HEK293 (cell line): ENCODE results near the gene STK32C.
"Not testable (repeated sequence)": the region's sequence is repeated elsewhere in the genome, so short reads cannot be mapped to it uniquely, and the experiment has no call there.

ENCODE experiments used
- CTCF ChIA-PET: fragments of 350-600 bp; formaldehyde crosslinking; extraction: SDS; loops from one replicate; lab custom pipeline; 2021; ENCODE audit warnings: antibody characterized with exemption; lab: Yijun Ruan, JAX
- POLR2A ChIA-PET: fragments of 300-600 bp; formaldehyde crosslinking; extraction: SDS; loops from one replicate; lab custom pipeline; 2020; ENCODE audit warnings: antibody characterized with exemption, inconsistent platforms; lab: Yijun Ruan, JAX
- H3K27ac ChIP-seq: fragments of 200-500 bp; sonication (Bioruptor generic); 2 replicates; pipeline ENCODE4 v1.5.1; 2014; ENCODE audit warnings: low read depth, low read length, control low read depth, inconsistent platforms; ENCODE audit errors: extremely low read depth
- H3K36me3 ChIP-seq, 2 experiments: fragments of 200-500 bp in 1 of 2; sonication (Bioruptor generic) in 1 of 2; 1 replicate in 1 of 2; 2 replicates in 1 of 2; pipeline ENCODE4 v1.5.1; 2014 to 2017; ENCODE audit warnings: inconsistent platforms in 2 of 2, low read length in 2 of 2; ENCODE audit not compliant: control insufficient read depth in 2 of 2, insufficient read depth in 1 of 2
- H3K4me1 ChIP-seq: fragments of 200-500 bp; sonication (Bioruptor generic); 2 replicates; pipeline ENCODE4 v1.5.1; 2014; ENCODE audit warnings: mild to moderate bottlenecking, low read length, inconsistent platforms; ENCODE audit not compliant: control insufficient read depth, insufficient read depth
- H3K4me3 ChIP-seq: 2 replicates; pipeline ENCODE4 v1.5.1; 2011; ENCODE audit warnings: low read depth, mild to moderate bottlenecking, control low read depth, low read length, moderate library complexity
- H3K9me3 ChIP-seq: fragments of 200-500 bp; sonication (Bioruptor generic); 2 replicates; pipeline ENCODE4 v1.5.1; 2014; ENCODE audit warnings: low read depth, low read length, inconsistent platforms; ENCODE audit not compliant: control insufficient read depth, insufficient read depth
- ELK4 ChIP-seq: IDR thresholded peaks from 2 replicates; pipeline ENCODE4 v1.6.1; 2011; ENCODE audit warnings: mild to moderate bottlenecking, low read depth, low read length, borderline replicate concordance
- HIC1 ChIP-seq: fragments of 450-650 bp; formaldehyde crosslinking; IDR thresholded peaks from 2 replicates; pipeline ENCODE4 v1.5.1; 2016; ENCODE audit warnings: missing biosample characterization, missing genetic modification characterization
- KLF7 ChIP-seq: fragments of 450-650 bp; formaldehyde crosslinking; IDR thresholded peaks from 2 replicates; pipeline ENCODE4 v1.5.1; 2016; ENCODE audit warnings: missing biosample characterization, missing genetic modification characterization, borderline replicate concordance
- ZNF223 ChIP-seq: fragments of 450-650 bp; formaldehyde crosslinking; IDR thresholded peaks from 2 replicates; pipeline ENCODE4 v1.5.1; 2016; ENCODE audit warnings: missing biosample characterization, missing genetic modification characterization
- ZNF266 ChIP-seq: fragments of 450-650 bp; formaldehyde crosslinking; IDR thresholded peaks from 2 replicates; pipeline ENCODE4 v1.5.1; 2016; ENCODE audit warnings: missing biosample characterization, missing genetic modification characterization, low read depth
- ZNF311 ChIP-seq: fragments of 450-650 bp; formaldehyde crosslinking; IDR thresholded peaks from 2 replicates; pipeline ENCODE4 v1.5.1; 2017; ENCODE audit warnings: missing biosample characterization, missing genetic modification characterization, borderline replicate concordance
- ZNF423 ChIP-seq: fragments of 450-650 bp; formaldehyde crosslinking; IDR thresholded peaks from 2 replicates; pipeline ENCODE4 v1.5.1; 2016; ENCODE audit warnings: missing biosample characterization, missing genetic modification characterization
- ZNF514 ChIP-seq: fragments of 450-650 bp; formaldehyde crosslinking; IDR thresholded peaks from 2 replicates; pipeline ENCODE4 v1.5.1; 2016; ENCODE audit warnings: missing biosample characterization, missing genetic modification characterization
- ZNF558 ChIP-seq: fragments of 450-650 bp; formaldehyde crosslinking; IDR thresholded peaks from 2 replicates; pipeline ENCODE4 v1.5.1; 2016; ENCODE audit warnings: missing biosample characterization, missing genetic modification characterization
- ZNF561 ChIP-seq: fragments of 450-650 bp; IDR thresholded peaks from 2 replicates; pipeline ENCODE4 v1.5.1; 2018; ENCODE audit warnings: missing biosample characterization, missing genetic modification characterization, borderline replicate concordance
- ZNF654 ChIP-seq: fragments of 450-650 bp; formaldehyde crosslinking; IDR thresholded peaks from 2 replicates; pipeline ENCODE4 v1.5.1; 2016; ENCODE audit warnings: low read depth, missing biosample characterization, missing genetic modification characterization
- ZNF658 ChIP-seq: fragments of 450-650 bp; formaldehyde crosslinking; IDR thresholded peaks from 2 replicates; pipeline ENCODE4; 2016; ENCODE audit warnings: missing biosample characterization, missing genetic modification characterization
- ZNF677 ChIP-seq: fragments of 450-650 bp; IDR thresholded peaks from 2 replicates; pipeline ENCODE4 v1.5.0; 2018; ENCODE audit warnings: missing biosample characterization, mild to moderate bottlenecking, missing genetic modification characterization, moderate library complexity
- ZNF768 ChIP-seq: fragments of 450-650 bp; formaldehyde crosslinking; IDR thresholded peaks from 2 replicates; pipeline ENCODE4 v1.5.1; 2018; ENCODE audit warnings: missing biosample characterization, mild to moderate bottlenecking, missing genetic modification characterization
- TF ChIP-seq, protein P1 (sequence below): fragments of 450-650 bp; formaldehyde crosslinking; IDR thresholded peaks from 2 replicates; pipeline ENCODE4 v1.5.1; 2017; ENCODE audit warnings: missing biosample characterization, missing genetic modification characterization
- TF ChIP-seq, protein P2 (sequence below): fragments of 450-650 bp; formaldehyde crosslinking; IDR thresholded peaks from 2 replicates; pipeline ENCODE4 v1.5.1; 2016; ENCODE audit warnings: missing biosample characterization, missing genetic modification characterization, borderline replicate concordance

The STK32C gene

GRCh38 chr10:132222726-132223125, 85.0 kb downstream of the STK32C start:
- no peaks in the 10 kb centered on the region for H3K36me3 ChIP-seq
- no peak overlapping the region for H3K27ac ChIP-seq
- no peak overlapping the region for H3K4me3 ChIP-seq
- ChIA-PET POLR2A (no interaction called here), CTCF (interaction anchor here (0.6 to 1.2 kb wide), 6 partner anchors 65 to 231 kb away, joined by 3 to 4 read pairs (median 4); no protein-coding TSS in a partner anchor)
- no peak for TF ChIP-seq ZNF677
- TF ChIP-seq ZNF223 (tag by site-specific recombination) = no peak
- TF ChIP-seq, protein P1, sequence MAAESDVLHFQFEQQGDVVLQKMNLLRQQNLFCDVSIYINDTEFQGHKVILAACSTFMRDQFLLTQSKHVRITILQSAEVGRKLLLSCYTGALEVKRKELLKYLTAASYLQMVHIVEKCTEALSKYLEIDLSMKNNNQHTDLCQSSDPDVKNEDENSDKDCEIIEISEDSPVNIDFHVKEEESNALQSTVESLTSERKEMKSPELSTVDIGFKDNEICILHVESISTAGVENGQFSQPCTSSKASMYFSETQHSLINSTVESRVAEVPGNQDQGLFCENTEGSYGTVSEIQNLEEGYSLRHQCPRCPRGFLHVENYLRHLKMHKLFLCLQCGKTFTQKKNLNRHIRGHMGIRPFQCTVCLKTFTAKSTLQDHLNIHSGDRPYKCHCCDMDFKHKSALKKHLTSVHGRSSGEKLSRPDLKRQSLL (tag by site-specific recombination) = no peak
- no peak for TF ChIP-seq ELK4
- no peak for TF ChIP-seq ZNF654 (tag by site-specific recombination)
- TF ChIP-seq ZNF266 = no peak
- TF ChIP-seq ZNF658 (tag by site-specific recombination) = no peak
- no peak for TF ChIP-seq ZNF561
- no peak for TF ChIP-seq ZNF311 (tag by site-specific recombination)
- no peaks in the 10 kb centered on the region for H3K4me1 ChIP-seq
- H3K9me3 ChIP-seq = no peaks in the 10 kb centered on the region

DNA sequence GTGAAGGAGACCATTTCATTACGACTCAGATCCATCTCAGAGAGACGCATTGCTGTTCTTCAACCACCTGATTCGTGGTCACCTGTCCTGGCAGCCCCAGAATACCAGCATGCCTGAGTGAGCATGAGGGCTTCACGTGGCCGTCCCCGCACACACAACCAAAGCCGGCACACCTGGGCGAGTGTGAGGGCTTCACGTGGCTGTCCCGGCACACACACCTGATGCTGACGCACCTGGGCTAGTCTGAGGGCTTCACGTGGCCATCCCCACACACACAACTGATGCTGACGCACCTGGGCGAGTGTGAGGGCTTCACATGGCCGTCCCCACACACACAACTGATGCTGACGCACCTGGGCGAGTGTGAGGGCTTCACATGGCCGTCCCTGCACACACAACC, 86.8 kb downstream of the STK32C start:
- CTCF ChIA-PET, H3K9me3 ChIP-seq, H3K27ac ChIP-seq, POLR2A ChIA-PET, H3K36me3 ChIP-seq, H3K4me1 ChIP-seq, H3K4me3 ChIP-seq: not testable (repeated sequence)

- Histone ChIP-seq H3K36me3 (no peaks in the 10 kb centered on the region), H3K9me3 (no peaks in the 10 kb centered on the region), H3K4me1 (no peaks in the 10 kb centered on the region), H3K27ac (no peak overlapping the region), H3K4me3 (no peak overlapping the region)
- no peak for TF ChIP-seq ZNF558 (tag by site-specific recombination)
- TF ChIP-seq, protein P2, sequence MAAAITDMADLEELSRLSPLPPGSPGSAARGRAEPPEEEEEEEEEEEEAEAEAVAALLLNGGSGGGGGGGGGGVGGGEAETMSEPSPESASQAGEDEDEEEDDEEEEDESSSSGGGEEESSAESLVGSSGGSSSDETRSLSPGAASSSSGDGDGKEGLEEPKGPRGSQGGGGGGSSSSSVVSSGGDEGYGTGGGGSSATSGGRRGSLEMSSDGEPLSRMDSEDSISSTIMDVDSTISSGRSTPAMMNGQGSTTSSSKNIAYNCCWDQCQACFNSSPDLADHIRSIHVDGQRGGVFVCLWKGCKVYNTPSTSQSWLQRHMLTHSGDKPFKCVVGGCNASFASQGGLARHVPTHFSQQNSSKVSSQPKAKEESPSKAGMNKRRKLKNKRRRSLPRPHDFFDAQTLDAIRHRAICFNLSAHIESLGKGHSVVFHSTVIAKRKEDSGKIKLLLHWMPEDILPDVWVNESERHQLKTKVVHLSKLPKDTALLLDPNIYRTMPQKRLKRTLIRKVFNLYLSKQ = no peak
- TF ChIP-seq ZNF768 (tag by site-specific recombination) = no peak
- no peak for TF ChIP-seq KLF7 (tag by site-specific recombination)
- TF ChIP-seq ZNF423 (tag by site-specific recombination) = no peak
- no peak for TF ChIP-seq HIC1
- no peak for TF ChIP-seq ZNF514
- ChIA-PET CTCF (interaction anchor here (0.5 kb wide), 1 partner anchor 423 kb away, joined by 3 read pairs; no protein-coding TSS in a partner anchor), POLR2A (no interaction called here)
Observed at GRCh38 chr10:132220061-132220460, 87.7 kb downstream of the STK32C start.
